Activated T-cell treated with anti-CD3 and anti-CD28 coated beads, Interleukin-2, amount 50 U/mL, for 24 hours (primary cell): Measurements from ENCODE around the gene FGD5.
"Not testable (repeated sequence)": the region's sequence is repeated elsewhere in the genome, so short reads cannot be mapped to it uniquely, and the experiment has no call there.

Experiments
- DNase-seq: peaks from one replicate; pipeline ENCODE4 v3.0.0-alpha.2; 2020
- H3K27ac Mint-ChIP-seq: 2 replicates; pipeline ENCODE4 v1.8.0; 2020; ENCODE audit warnings: mild to moderate bottlenecking, mixed read lengths
- H3K27me3 Mint-ChIP-seq: 2 replicates; pipeline ENCODE4 v1.8.0; 2020; ENCODE audit warnings: mixed read lengths
- H3K36me3 Mint-ChIP-seq: 2 replicates; pipeline ENCODE4 v1.8.0; 2020; ENCODE audit warnings: low read depth, mixed read lengths
- H3K4me1 Mint-ChIP-seq: 2 replicates; pipeline ENCODE4 v1.8.0; 2020; ENCODE audit warnings: low read depth, mixed read lengths
- H3K4me3 Mint-ChIP-seq: 2 replicates; pipeline ENCODE4 v1.8.0; 2020; ENCODE audit warnings: mild to moderate bottlenecking, moderate library complexity, mixed read lengths
- H3K9me3 Mint-ChIP-seq: 2 replicates; pipeline ENCODE4 v1.8.0; 2020; ENCODE audit warnings: mixed read lengths

Gene FGD5

GRCh38 chr3:14894085-14894484, 75.3 kb downstream of the FGD5 start:
- no peaks in the 10 kb centered on the region for H3K9me3 Mint-ChIP-seq
- no peak overlapping the region for H3K4me3 Mint-ChIP-seq
- no peaks in the 10 kb centered on the region for H3K36me3 Mint-ChIP-seq
- DNase-seq, result no peak
- no peaks in the 10 kb centered on the region for H3K4me1 Mint-ChIP-seq
- peaks cover 4% of the 10 kb centered on the region for H3K27me3 Mint-ChIP-seq
- no peak overlapping the region for H3K27ac Mint-ChIP-seq

- Mint-ChIP-seq H3K4me1 (no peaks in the 10 kb centered on the region), H3K27me3 (peaks cover 8% of the 10 kb centered on the region), H3K27ac (no peak overlapping the region), H3K4me3 (no peak overlapping the region), H3K9me3 (no peaks in the 10 kb centered on the region), H3K36me3 (no peaks in the 10 kb centered on the region)
- no peak for DNase-seq
These were observed 78.5 kb downstream of the FGD5 start for GRCh38 chr3:14897266-14897665.

- H3K4me1 Mint-ChIP-seq, result no peaks in the 10 kb centered on the region
- H3K9me3 Mint-ChIP-seq, result no peaks in the 10 kb centered on the region
- H3K27ac Mint-ChIP-seq, result no peak overlapping the region
- DNase-seq, result no peak
- H3K36me3 Mint-ChIP-seq, result no peaks in the 10 kb centered on the region
- H3K27me3 Mint-ChIP-seq, result peaks cover 8% of the 10 kb centered on the region
- no peak overlapping the region for H3K4me3 Mint-ChIP-seq
These were observed 80.2 kb downstream of the FGD5 start for GRCh38 chr3:14898929-14899328.

GRCh38 chr3:14899993-14900618, 81.3 kb downstream of the FGD5 start:
- DNase-seq, result no peak
- H3K36me3 Mint-ChIP-seq, result no peaks in the 10 kb centered on the region
- H3K27me3 Mint-ChIP-seq, result peaks cover 9% of the 10 kb centered on the region
- no peaks in the 10 kb centered on the region for H3K4me1 Mint-ChIP-seq
- no peak overlapping the region for H3K27ac Mint-ChIP-seq
- peaks cover 2% of the 10 kb centered on the region for H3K9me3 Mint-ChIP-seq
- no peak overlapping the region for H3K4me3 Mint-ChIP-seq

GRCh38 chr3:14900881-14901873, 82.4 kb downstream of the FGD5 start:
- Mint-ChIP-seq H3K36me3 (no peaks in the 10 kb centered on the region), H3K9me3 (peaks cover 8% of the 10 kb centered on the region), H3K4me3 (no peak overlapping the region), H3K4me1 (no peaks in the 10 kb centered on the region), H3K27me3 (peaks cover 10% of the 10 kb centered on the region), H3K27ac (no peak overlapping the region)
- DNase-seq, result no peak

GRCh38 chr3:14902719-14903118, 84.0 kb downstream of the FGD5 start:
- no peaks in the 10 kb centered on the region for H3K36me3 Mint-ChIP-seq
- H3K4me3 Mint-ChIP-seq, result no peak overlapping the region
- H3K9me3 Mint-ChIP-seq, result peaks cover 8% of the 10 kb centered on the region
- peaks cover 10% of the 10 kb centered on the region for H3K27me3 Mint-ChIP-seq
- H3K4me1 Mint-ChIP-seq, result no peaks in the 10 kb centered on the region
- no peak for DNase-seq
- no peak overlapping the region for H3K27ac Mint-ChIP-seq

- H3K27me3 Mint-ChIP-seq, H3K27ac Mint-ChIP-seq, H3K4me3 Mint-ChIP-seq, DNase-seq, H3K36me3 Mint-ChIP-seq, H3K4me1 Mint-ChIP-seq, H3K9me3 Mint-ChIP-seq: not testable (repeated sequence)
These were observed 84.7 kb downstream of the FGD5 start for GRCh38 chr3:14903501-14903900.

- no peaks in the 10 kb centered on the region for H3K4me1 Mint-ChIP-seq
- DNase-seq, result no peak
- no peak overlapping the region for H3K27ac Mint-ChIP-seq
- H3K4me3 Mint-ChIP-seq, result no peak overlapping the region
- peaks cover 3% of the 10 kb centered on the region for H3K27me3 Mint-ChIP-seq
- H3K9me3 Mint-ChIP-seq, result peaks cover 8% of the 10 kb centered on the region
- no peaks in the 10 kb centered on the region for H3K36me3 Mint-ChIP-seq
These were observed 86.4 kb downstream of the FGD5 start for GRCh38 chr3:14905055-14905657.

GRCh38 chr3:14906355-14906971, 87.7 kb downstream of the FGD5 start:
- peaks cover 3% of the 10 kb centered on the region for H3K27me3 Mint-ChIP-seq
- H3K4me3 Mint-ChIP-seq, result no peak overlapping the region
- DNase-seq, result no peak
- no peak overlapping the region for H3K27ac Mint-ChIP-seq
- H3K4me1 Mint-ChIP-seq, result no peaks in the 10 kb centered on the region
- peaks cover 8% of the 10 kb centered on the region for H3K9me3 Mint-ChIP-seq
- no peaks in the 10 kb centered on the region for H3K36me3 Mint-ChIP-seq

- H3K9me3 Mint-ChIP-seq, result peaks cover 8% of the 10 kb centered on the region
- no peak overlapping the region for H3K4me3 Mint-ChIP-seq
- peaks cover 3% of the 10 kb centered on the region for H3K27me3 Mint-ChIP-seq
- no peaks in the 10 kb centered on the region for H3K36me3 Mint-ChIP-seq
- H3K27ac Mint-ChIP-seq, result no peak overlapping the region
- no peaks in the 10 kb centered on the region for H3K4me1 Mint-ChIP-seq
- DNase-seq, result no peak
These were observed 88.5 kb downstream of the FGD5 start for GRCh38 chr3:14907043-14907966.

- Mint-ChIP-seq H3K4me3 (no peak overlapping the region), H3K27me3 (peaks cover 3% of the 10 kb centered on the region), H3K4me1 (no peaks in the 10 kb centered on the region), H3K36me3 (no peaks in the 10 kb centered on the region), H3K27ac (no peak overlapping the region), H3K9me3 (peaks cover 8% of the 10 kb centered on the region)
- DNase-seq, result no peak
These were observed 90.5 kb downstream of the FGD5 start for GRCh38 chr3:14909250-14909649.

- H3K4me3 Mint-ChIP-seq, result no peak overlapping the region
- no peak overlapping the region for H3K27ac Mint-ChIP-seq
- no peak for DNase-seq
- H3K27me3 Mint-ChIP-seq, result peaks cover 4% of the 10 kb centered on the region
- no peaks in the 10 kb centered on the region for H3K36me3 Mint-ChIP-seq
- no peaks in the 10 kb centered on the region for H3K9me3 Mint-ChIP-seq
- H3K4me1 Mint-ChIP-seq, result no peaks in the 10 kb centered on the region
These were observed 92.9 kb downstream of the FGD5 start for GRCh38 chr3:14911651-14912050.

- DNase-seq, result no peak
- Mint-ChIP-seq H3K27me3 (peaks cover 4% of the 10 kb centered on the region), H3K4me3 (no peak overlapping the region), H3K36me3 (no peaks in the 10 kb centered on the region), H3K9me3 (no peaks in the 10 kb centered on the region), H3K27ac (no peak overlapping the region), H3K4me1 (no peaks in the 10 kb centered on the region)
These were observed 94.5 kb downstream of the FGD5 start for GRCh38 chr3:14913071-14913925.
